SK-N-MC (cell line): ENCODE measurements around the gene NHSL1.

ENCODE experiments used
- EZH2 ChIP-seq: fragments of 200-600 bp; sonication (generic); IDR thresholded peaks from one replicate; pipeline ENCODE4 v1.6.1; 2017; ENCODE audit warnings: antibody characterized with exemption
- FOXP2 ChIP-seq: optimal IDR thresholded peaks from 2 replicates; pipeline ENCODE3; 2011; ENCODE audit warnings: mild to moderate bottlenecking, moderate library complexity; ENCODE audit not compliant: insufficient read depth; ENCODE audit errors: extremely low read length, control extremely low read depth
- POLR2AphosphoS5 ChIP-seq: IDR thresholded peaks from 2 replicates; pipeline ENCODE4 v1.6.1; 2012; ENCODE audit warnings: mild to moderate bottlenecking, low read depth, low read length, borderline replicate concordance

DNA sequence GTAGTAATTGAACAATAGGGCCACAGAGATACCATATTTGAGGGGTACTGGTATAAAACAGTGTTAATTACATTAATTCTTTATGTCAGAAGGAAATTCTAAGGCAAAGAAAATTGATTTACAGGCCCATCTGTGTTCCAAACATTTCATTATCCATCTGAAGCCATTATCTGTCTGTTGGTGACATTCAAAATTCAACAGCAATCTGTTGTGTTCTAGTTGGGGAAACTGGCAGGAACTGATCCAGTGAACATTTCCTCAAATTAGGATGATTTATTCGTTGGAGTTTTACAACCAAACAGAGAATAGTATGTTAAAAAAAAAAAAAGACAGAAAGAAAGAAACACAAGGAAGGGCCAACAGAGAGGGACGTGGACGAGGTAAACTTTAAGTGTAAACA lies 65.2 kb downstream of the NHSL1 start:
- TF ChIP-seq EZH2 = no peak
- TF ChIP-seq POLR2AphosphoS5 = no peak
- TF ChIP-seq FOXP2 = no peak
